SIG-M5 (cell line): Measurements from ENCODE around the gene SEMG1.

Source experiments
- DNase-seq: peaks from one replicate; lab custom pipeline; 2025; lab: John Stamatoyannopoulos, UW

The SEMG1 gene

GRCh38 chr20:45223136-45223535 is 16.3 kb downstream of the SEMG1 start:
- DNase-seq, result no peak

GRCh38 chr20:45226287-45226686 is 19.5 kb downstream of the SEMG1 start:
- DNase-seq, result no peak

GRCh38 chr20:45229264-45230056 is 22.6 kb downstream of the SEMG1 start:
- DNase-seq, result no peak

GRCh38 chr20:45230631-45231030 is 23.8 kb downstream of the SEMG1 start:
- DNase-seq, result no peak

- no peak for DNase-seq
These were observed 29.2 kb downstream of the SEMG1 start for GRCh38 chr20:45235995-45236394.

GRCh38 chr20:45238139-45238538 is 31.3 kb downstream of the SEMG1 start:
- no peak for DNase-seq

- DNase-seq, result no peak
These were observed 39.3 kb downstream of the SEMG1 start for GRCh38 chr20:45246109-45246508.

- no peak for DNase-seq
These were observed 41.0 kb downstream of the SEMG1 start for GRCh38 chr20:45247865-45248264.

GRCh38 chr20:45248609-45249008 is 41.8 kb downstream of the SEMG1 start:
- DNase-seq, result no peak

GRCh38 chr20:45251884-45252560 is 45.2 kb downstream of the SEMG1 start:
- DNase-seq, result no peak

- DNase-seq, result no peak
These were observed 46.4 kb downstream of the SEMG1 start for GRCh38 chr20:45253261-45253660.

- DNase-seq, result peak; percentile 84
These were observed 47.8 kb downstream of the SEMG1 start, which contains the start of gene SLPI for GRCh38 chr20:45254383-45255262. TSS of gene SLPI (minus strand) at chr20:45254564. CDS start at chr20:45254543, 21 bp downstream.

GRCh38 chr20:45257161-45257560 is 50.3 kb downstream of the SEMG1 start:
- no peak for DNase-seq

GRCh38 chr20:45257711-45258110 is 50.9 kb downstream of the SEMG1 start:
- no peak for DNase-seq

GRCh38 chr20:45258259-45258658 is 51.4 kb downstream of the SEMG1 start:
- no peak for DNase-seq

GRCh38 chr20:45258664-45259063 is 51.8 kb downstream of the SEMG1 start:
- no peak for DNase-seq
